ENCODE measurements around the gene SARDH.

SARDH gene

GRCh38 chr9:133702798-133703590, 35.2 kb downstream of the SARDH start:
- no peak for DNase-seq (ENCODE audit: low read depth in 3 of 3)

DNA sequence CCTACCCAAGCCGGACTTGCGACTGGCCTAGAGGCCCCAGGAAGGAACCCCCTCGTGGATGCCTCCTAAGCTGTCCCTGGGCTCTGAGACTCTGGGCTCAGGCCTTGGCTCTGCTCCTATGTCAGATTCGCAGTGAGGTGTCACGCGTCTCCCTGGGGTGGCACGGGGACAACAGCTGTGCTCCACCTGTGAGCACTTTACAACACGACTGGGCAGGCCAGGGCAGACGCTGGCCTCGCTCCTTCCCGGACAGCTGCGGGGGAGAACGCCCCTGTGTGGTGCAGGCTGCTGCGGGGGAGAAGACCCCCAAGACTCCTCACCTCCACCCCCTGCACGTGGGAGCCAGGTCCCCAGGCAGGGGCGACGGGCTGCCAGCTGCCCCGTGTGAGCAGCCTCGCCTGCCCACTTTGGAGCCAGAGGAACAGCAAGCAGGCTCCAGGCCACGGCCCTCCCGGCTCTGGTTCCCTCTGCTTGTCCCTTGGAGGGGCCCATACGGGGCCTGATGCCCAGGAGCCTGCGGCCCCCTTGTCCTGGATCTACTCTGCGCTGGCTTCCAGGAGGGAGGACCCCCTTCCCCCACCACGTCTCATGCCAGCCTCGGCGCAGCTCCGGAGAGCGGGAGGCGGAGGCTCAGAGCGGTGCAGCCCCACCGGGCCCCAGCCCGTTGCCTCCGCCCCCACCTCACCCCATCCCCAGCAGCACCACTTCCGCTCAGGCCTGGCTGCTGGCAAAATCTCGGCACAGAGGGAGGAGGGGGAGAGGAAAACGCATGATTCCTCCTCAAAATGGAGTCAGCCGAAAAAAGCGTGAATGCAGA, 36.0 kb downstream of the SARDH start:
- DNase-seq (ENCODE audit: low read depth in 3 of 3), result peak; percentile 52 to 74 (median 59)

DNA sequence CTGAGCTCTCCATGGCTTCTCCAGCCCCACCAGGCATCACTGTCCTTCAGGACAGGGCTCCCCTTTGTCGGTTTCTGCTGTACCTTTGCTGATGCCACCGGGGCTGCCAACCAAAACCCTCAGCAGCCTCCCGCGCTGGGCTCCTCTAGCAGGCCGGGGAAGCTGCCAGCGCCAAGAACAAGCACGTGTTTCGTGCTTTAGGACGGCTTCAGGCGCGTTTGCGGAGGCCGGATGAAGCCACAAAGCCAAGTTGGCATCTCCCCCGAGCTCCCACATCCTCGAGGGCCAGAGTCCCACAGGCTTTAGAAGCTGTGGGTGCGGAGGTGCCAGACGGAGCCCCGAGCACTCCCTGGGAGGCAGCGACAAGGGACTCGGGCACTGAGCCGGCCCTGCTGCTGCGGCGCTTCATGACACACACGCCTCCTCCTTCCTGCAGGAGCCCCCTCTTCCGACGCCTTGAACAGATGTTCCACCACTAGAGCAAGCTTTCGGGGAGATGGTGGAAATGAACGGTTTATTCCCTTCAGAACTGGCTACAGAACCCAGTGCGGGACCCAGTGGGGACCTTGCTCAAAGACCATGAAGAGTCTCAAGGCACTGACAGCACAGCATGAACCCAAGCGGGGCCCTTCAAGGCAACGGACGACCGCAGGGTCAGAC, 36.7 kb downstream of the SARDH start:
- no peak for DNase-seq (ENCODE audit: low read depth in 3 of 3)

- no peak for DNase-seq (ENCODE audit: low read depth in 3 of 3)
Observed at GRCh38 chr9:133700819-133701320, 37.3 kb downstream of the SARDH start.

GRCh38 chr9:133699546-133699945, 38.6 kb downstream of the SARDH start:
- no peak for DNase-seq (ENCODE audit: low read depth in 3 of 3)

DNA sequence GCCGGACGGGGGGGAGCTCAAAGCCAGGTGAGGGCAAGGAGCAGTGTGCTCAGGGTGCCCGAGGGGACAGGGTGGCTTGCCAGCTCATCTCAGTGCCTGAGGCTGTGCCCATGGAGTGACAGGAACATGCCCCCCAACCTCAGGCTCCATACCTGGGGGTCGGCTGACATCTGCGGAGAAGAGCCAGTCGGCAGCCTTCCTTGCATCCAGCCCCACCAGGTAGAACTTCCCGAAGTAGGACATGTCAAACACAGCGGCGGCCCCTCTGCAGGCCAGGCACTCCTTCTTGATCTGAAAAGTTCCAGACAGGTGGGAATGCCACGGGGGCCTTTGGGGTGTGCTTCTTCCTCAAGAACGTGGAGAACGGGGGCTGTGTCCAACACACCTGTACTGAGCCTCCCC, 42.1 kb downstream of the SARDH start:
- DNase-seq (ENCODE audit: low read depth in 3 of 3), result no peak

DNA sequence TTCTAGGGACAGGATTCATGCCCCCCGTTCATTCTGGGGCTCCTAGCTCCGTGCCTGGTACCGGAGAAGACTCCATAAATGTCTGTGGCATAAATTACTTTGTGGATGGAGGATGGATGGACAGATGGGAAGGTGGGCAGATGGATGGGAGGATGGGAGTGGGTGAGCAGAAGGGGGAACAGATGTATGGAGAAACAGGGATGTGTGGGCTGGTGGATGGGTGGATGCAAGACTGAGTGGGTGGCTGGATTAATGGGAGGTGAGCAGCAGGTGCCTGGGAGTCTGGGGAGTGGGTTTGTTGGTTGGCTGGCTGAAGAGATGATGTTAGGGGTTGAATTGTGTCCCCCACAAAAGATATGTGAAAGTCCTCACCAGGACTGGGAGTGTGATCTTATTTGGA, 43.5 kb downstream of the SARDH start:
- no peak for DNase-seq (ENCODE audit: low read depth in 3 of 3)

DNA sequence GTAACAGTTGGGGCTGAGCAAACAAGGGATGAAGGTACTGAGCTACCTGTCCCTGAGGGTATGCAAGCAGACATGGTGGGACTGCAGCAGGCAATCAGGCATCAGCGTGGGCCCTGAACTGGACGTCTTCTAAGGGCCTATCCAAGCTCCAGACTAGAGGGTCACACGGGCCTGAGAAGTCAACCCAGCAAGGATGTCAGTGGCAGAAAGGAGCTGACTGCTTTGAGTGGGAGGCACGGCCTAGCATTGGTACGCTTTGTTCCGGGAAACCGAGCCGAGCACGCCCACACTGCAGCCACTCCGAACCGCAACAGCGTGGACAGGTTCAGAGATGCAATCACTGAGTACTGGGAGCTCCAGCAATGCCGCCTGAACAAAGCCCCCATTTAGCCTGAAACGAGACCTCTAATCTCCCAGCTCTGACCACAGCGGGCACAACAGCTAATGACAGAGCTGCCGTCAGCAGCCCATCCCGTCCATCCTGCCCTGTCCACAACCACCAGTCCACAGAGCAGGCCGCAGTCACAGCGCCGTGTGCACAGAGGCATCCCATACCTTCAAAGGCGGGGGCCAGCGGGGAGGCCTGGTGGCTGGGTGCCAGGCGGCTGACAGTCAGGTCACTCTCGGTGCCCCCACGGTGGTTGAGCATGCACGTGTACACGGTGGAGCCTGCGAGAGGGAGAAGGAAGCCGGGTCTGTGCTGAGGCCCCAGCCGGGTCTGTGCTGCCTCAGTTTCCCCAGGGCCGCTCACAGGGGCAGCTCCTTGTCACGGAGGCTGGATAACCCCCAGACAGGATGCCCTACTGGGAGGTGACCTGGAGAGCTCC, 44.2 kb downstream of the SARDH start:
- no peak for DNase-seq (ENCODE audit: low read depth in 3 of 3)

GRCh38 chr9:133693116-133693515, 45.0 kb downstream of the SARDH start:
- DNase-seq (ENCODE audit: low read depth in 3 of 3), result no peak

GRCh38 chr9:133692364-133692985, 45.7 kb downstream of the SARDH start:
- DNase-seq (ENCODE audit: low read depth in 3 of 3), result no peak

DNA sequence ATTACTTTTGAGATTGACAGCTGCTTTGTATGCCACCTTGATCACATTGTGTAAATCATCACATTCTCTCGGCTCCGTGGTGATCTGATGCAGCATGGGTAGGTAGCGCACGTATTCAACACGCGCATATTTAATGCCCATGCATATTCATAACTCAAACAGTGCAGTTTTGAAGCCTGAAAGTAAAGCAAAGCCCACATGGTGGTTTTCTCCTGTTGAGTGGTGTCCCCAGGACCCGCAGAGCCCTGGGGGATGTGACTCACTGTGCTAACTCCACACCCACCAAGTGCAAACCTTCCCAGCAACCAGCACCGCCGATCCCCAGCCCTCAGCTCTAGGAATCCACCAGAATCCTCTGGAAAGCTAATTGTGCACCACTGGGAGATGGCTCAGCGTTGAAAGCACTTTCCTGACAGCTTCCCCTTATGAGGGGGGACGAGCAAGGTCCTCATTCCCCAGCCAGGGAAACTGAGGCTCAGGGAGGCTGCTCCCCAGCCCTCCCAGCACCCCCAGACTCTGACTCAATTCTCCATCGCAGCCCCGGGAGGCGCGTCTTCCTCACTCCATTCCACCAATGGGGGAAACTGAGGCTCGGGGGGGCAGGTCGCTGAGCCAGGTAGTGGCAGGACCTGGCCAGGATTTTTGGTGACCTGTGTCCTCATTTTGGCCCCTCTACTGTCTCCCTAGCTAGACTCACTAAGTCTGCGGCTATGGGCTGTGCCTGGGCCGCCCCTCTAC, 46.4 kb downstream of the SARDH start:
- DNase-seq (ENCODE audit: low read depth in 3 of 3), result no peak

GRCh38 chr9:133691191-133691590, 47.0 kb downstream of the SARDH start:
- no peak for DNase-seq (ENCODE audit: low read depth in 3 of 3)

GRCh38 chr9:133690081-133690561, 48.0 kb downstream of the SARDH start:
- no peak for DNase-seq (ENCODE audit: low read depth in 3 of 3)

GRCh38 chr9:133689151-133689763, 48.9 kb downstream of the SARDH start:
- DNase-seq (ENCODE audit: low read depth in 3 of 3), result no peak

GRCh38 chr9:133687856-133688761, 50.0 kb downstream of the SARDH start:
- DNase-seq (ENCODE audit: low read depth in 3 of 3), result no peak

DNA sequence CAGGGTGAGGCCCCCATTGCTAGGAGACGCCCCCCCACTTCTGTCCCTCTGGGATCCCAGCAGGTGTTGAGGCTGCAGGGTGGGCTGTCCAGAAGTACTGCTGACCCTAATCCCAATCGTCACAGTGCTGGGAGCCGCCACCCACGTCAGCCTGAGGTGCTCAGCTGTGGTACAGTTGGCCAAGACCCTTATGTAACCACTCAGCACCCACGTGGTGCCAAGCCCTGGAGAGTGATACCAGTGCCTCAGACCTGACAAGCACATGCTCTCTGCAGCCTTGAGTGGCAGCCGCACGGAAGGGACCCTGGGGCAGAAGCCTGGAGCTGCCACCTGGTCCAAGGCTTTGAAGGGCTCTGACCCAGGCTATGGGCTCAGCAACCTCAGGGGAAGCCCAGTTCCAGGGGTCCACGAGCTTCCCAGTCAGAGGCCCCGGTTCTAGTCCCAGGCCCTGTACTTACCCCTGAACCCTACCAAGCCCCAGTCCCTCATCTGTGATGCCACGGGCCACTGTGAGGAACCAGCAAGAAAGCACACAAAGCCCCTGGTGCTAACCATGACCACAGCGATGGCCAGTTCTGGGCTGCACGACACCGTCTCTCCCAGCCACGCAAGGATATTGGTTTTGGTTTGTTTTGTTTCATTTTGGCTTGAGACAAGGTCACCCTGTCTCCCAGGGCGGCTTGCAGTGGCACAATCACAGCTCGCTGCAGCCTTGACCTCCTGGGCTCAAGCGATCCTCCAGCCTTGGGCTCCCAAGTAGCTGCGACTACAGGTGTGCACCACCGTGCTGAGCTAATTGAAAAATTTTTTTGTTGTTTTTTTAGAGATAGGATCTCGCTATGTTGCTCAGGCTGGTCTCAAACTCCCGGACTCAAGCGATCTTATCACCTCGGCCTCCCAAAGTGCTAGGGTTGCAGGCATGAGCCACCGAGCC, 51.2 kb downstream of the SARDH start:
- no peak for DNase-seq (ENCODE audit: low read depth in 3 of 3)

Measured in stimulated activated CD4-positive, alpha-beta T cell treated with anti-CD3 and anti-CD28 coated beads, TNF-alpha, amount 100 ng/mL, for 48 hours (primary cell).